ENCODE measurements around the gene PTPRC.

- TF ChIP-seq CTCF (IDR thresholded peaks at IDR 0.05; ENCODE audit: low read length) (no peak), EZH2 (IDR thresholded peaks at IDR 0.05; ENCODE audit: borderline replicate concordance, low read length) (no peak)
These were observed 9.8 kb downstream of the PTPRC start for GRCh38 chr1:198648592-198648991.

Data from OCI-LY1 (cell line).